A549 (cell line): ENCODE data around the gene SCYL1. TPM values are rescaled to one million over a fixed set of nuclear protein-coding genes. Genes with fewer than 3 reads are reported as not detected.

ENCODE experiments used
- ATAC-seq, 2 experiments: fragments of 200-7000 bp in 1 of 2; fragments of >200 bp in 1 of 2; cut with Nextera tagmentation in 1 of 2; cut with Tn5 transposase in 1 of 2; 3 replicates each; pipeline versions ENCODE4 v1.8.0 to v1.9.1; 2018 to 2020; ENCODE audit warnings: mild to moderate bottlenecking in 1 of 2, moderate library complexity in 1 of 2
- CTCF ChIA-PET: fragments of 300-600 bp; sonication (Branson Sonifier 250); formaldehyde crosslinking; extraction: SDS; loops from one replicate; lab custom pipeline; 2021; ENCODE audit warnings: antibody characterized with exemption, inconsistent platforms; lab: Yijun Ruan, JAX
- POLR2A ChIA-PET: fragments of 350-600 bp; formaldehyde crosslinking; extraction: SDS; loops from one replicate; lab custom pipeline; 2021; ENCODE audit warnings: antibody characterized with exemption, inconsistent platforms; lab: Yijun Ruan, JAX
- DNase-seq, 2 experiments: peaks; one replicate each; pipeline versions ENCODE4 v3.0.0 to v3.0.0-alpha.2; 2011 to 2016; ENCODE audit warnings: low read depth in 1 of 2, low spot score in 1 of 2
- FAIRE-seq: peaks from 2 replicates; lab custom pipeline; 2011; peaks lifted over from hg19 to GRCh38; lab: Jason Lieb, UNC
- H3K27ac ChIP-seq, 2 experiments: fragments of >200 bp; sonication (Bioruptor Twin); formaldehyde crosslinking; 3 replicates each; pipeline ENCODE4 v1.5.1; 2016 to 2017
- H3K4me1 ChIP-seq: fragments of >200 bp; sonication (Bioruptor Twin); formaldehyde crosslinking; 3 replicates; pipeline ENCODE4 v1.6.1; 2016
- H3K4me2 ChIP-seq: fragments of >200 bp; sonication (Bioruptor Twin); formaldehyde crosslinking; 3 replicates; pipeline ENCODE4 v1.6.1; 2016
- H3K4me3 ChIP-seq: fragments of >200 bp; sonication (Bioruptor Twin); formaldehyde crosslinking; 3 replicates; pipeline ENCODE4 v1.5.1; 2016
- H3K9me3 ChIP-seq: fragments of >200 bp; sonication (Bioruptor Twin); formaldehyde crosslinking; 3 replicates; pipeline ENCODE4 v1.6.1; 2016
- BHLHE40 ChIP-seq: IDR thresholded peaks from 2 replicates; pipeline ENCODE4 v1.6.1; 2012; ENCODE audit warnings: low read depth, low read length, inconsistent platforms
- CBX2 ChIP-seq: fragments of 200-600 bp; sonication (generic); IDR thresholded peaks from 2 replicates; pipeline ENCODE4 v1.6.1; 2016; ENCODE audit warnings: low read depth, mild to moderate bottlenecking, borderline replicate concordance
- EHMT2 ChIP-seq: fragments of 200-600 bp; sonication (generic); IDR thresholded peaks from 2 replicates; pipeline ENCODE4 v1.6.1; 2016; ENCODE audit warnings: antibody characterized with exemption, low read depth, mild to moderate bottlenecking, moderate library complexity
- ELK1 ChIP-seq: fragments of 150-350 bp; IDR thresholded peaks from 2 replicates; pipeline ENCODE4 v1.6.1; 2014; ENCODE audit warnings: low read depth, mild to moderate bottlenecking, low read length
- FOSB ChIP-seq: fragments of 250-450 bp; sonication (Bioruptor Pico); IDR thresholded peaks from 2 replicates; pipeline ENCODE4 v1.5.0; 2020; ENCODE audit warnings: mild to moderate bottlenecking, moderate library complexity
- HDAC2 ChIP-seq: fragments of 200-600 bp; sonication (generic); IDR thresholded peaks from 2 replicates; pipeline ENCODE4 v1.6.1; 2016
- HMGXB4 ChIP-seq: fragments of 250-450 bp; sonication (Bioruptor Pico); IDR thresholded peaks from 2 replicates; pipeline ENCODE4 v1.5.0; 2021; ENCODE audit warnings: mild to moderate bottlenecking, moderate library complexity, borderline replicate concordance
- HOXB13 ChIP-seq: fragments of 250-450 bp; sonication (Bioruptor Pico); IDR thresholded peaks from 2 replicates; pipeline ENCODE4 v1.5.0; 2020; ENCODE audit warnings: low read depth, mild to moderate bottlenecking, moderate library complexity
- HOXB5 ChIP-seq: fragments of 250-450 bp; sonication (Bioruptor Pico); IDR thresholded peaks from 2 replicates; pipeline ENCODE4 v1.5.0; 2020; ENCODE audit warnings: mild to moderate bottlenecking, moderate library complexity
- JUNB ChIP-seq: fragments of >200 bp; sonication (Bioruptor Twin); formaldehyde crosslinking; IDR thresholded peaks from 2 replicates; pipeline ENCODE4 v1.6.1; 2016
- KDM5A ChIP-seq: fragments of 200-600 bp; sonication (generic); IDR thresholded peaks from 2 replicates; pipeline ENCODE4 v1.6.1; 2016; ENCODE audit warnings: antibody characterized with exemption, mild to moderate bottlenecking
- MYC ChIP-seq: IDR thresholded peaks from 2 replicates; pipeline ENCODE4 v1.6.1; 2012; ENCODE audit warnings: mild to moderate bottlenecking, inconsistent platforms, low read length, improper control_type of control experiment, borderline replicate concordance
- NPAS2 ChIP-seq: fragments of 250-450 bp; sonication (Bioruptor Pico); IDR thresholded peaks from 2 replicates; pipeline ENCODE4 v1.8.0; 2022; ENCODE audit warnings: mild to moderate bottlenecking, moderate library complexity, borderline replicate concordance
- PBX3 ChIP-seq: IDR thresholded peaks from 2 replicates; pipeline ENCODE4 v1.6.1; 2012
- PHF8 ChIP-seq: fragments of 200-600 bp; sonication (generic); IDR thresholded peaks from 2 replicates; pipeline ENCODE4 v1.6.1; 2016; ENCODE audit warnings: low read depth, mild to moderate bottlenecking, antibody characterized with exemption, moderate library complexity, borderline replicate concordance
- RNF2 ChIP-seq: fragments of 200-600 bp; sonication (generic); IDR thresholded peaks from 2 replicates; pipeline ENCODE4 v1.6.1; 2016; ENCODE audit warnings: low read depth, mild to moderate bottlenecking, antibody characterized with exemption, moderate library complexity, borderline replicate concordance
- SMC3 ChIP-seq: fragments of >200 bp; sonication (Bioruptor Twin); formaldehyde crosslinking; IDR thresholded peaks from 3 replicates; pipeline ENCODE4 v1.6.1; 2018; ENCODE audit warnings: inconsistent platforms
- TP53 ChIP-seq: fragments of 250-450 bp; sonication (Bioruptor Pico); IDR thresholded peaks from 2 replicates; pipeline ENCODE4 v1.5.0; 2021; ENCODE audit warnings: mild to moderate bottlenecking, moderate library complexity
- USF2 ChIP-seq: fragments of 450-650 bp; IDR thresholded peaks from 2 replicates; pipeline ENCODE4 v1.6.1; 2014; ENCODE audit warnings: antibody characterized with exemption
- ZC3H11A ChIP-seq: fragments of 450-650 bp; IDR thresholded peaks from 2 replicates; pipeline ENCODE4 v1.6.1; 2014; ENCODE audit warnings: antibody characterized with exemption, mild to moderate bottlenecking
- ZNF302 ChIP-seq: fragments of 250-450 bp; sonication (Bioruptor Pico); IDR thresholded peaks from 2 replicates; pipeline ENCODE4 v1.9.0; 2021; ENCODE audit warnings: inconsistent platforms, mild to moderate bottlenecking, moderate library complexity
- WGBS: methylation state at CpG from one replicate; pipeline ENCODE4 v1.1.6; 2017; ENCODE audit errors: missing lambda C conversion rate; 5-methylcytosine and 5-hydroxymethylcytosine counted together
- polyA plus RNA-seq, 4 experiments: library from polyadenylated mRNA; depleted of rRNA in 3 of 4; stranded (reverse); fragments of >200 nt; fragmentation: RNase III in 1 of 4; extraction: RNeasy Plus Mini Kit Qiagen cat#74134 plus additional on column Dnase treatment in 1 of 4; gene quantifications; 2 replicates in 3 of 4; 3 replicates in 1 of 4; pipeline ENCODE4 v1.2.3, GENCODE V29; 2011 to 2017

Gene SCYL1
- polyA plus RNA-seq, 2 of the 4 experiments (the other 2 are of a cell fraction), result 30.8 to 46.8 TPM

- TF ChIP-seq HMGXB4 (CRISPR knock-in tag), result no peak
- no peak for TF ChIP-seq JUNB
- no peak for TF ChIP-seq EHMT2
- TF ChIP-seq HOXB5 (CRISPR knock-in tag), result peak; percentile 60; the same call in 1 of the 2 replicates
- no peak for TF ChIP-seq KDM5A
- no peak for TF ChIP-seq ZNF302 (CRISPR knock-in tag)
- no peak for TF ChIP-seq FOSB (CRISPR knock-in tag)
- no peak for TF ChIP-seq HDAC2
- TF ChIP-seq HOXB13 (CRISPR knock-in tag), result peak; percentile 64
- peak; percentile 65; the same call in 1 of the 2 replicates for TF ChIP-seq USF2
- TF ChIP-seq RNF2, result no peak
- TF ChIP-seq ELK1, result no peak
- no peak for TF ChIP-seq MYC
- no peak for TF ChIP-seq CBX2
- TF ChIP-seq PBX3, result no peak
- no peak for TF ChIP-seq NPAS2
These were observed 35.7 kb upstream of the SCYL1 start (continued) for GRCh38 chr11:65489035-65489705.

- TF ChIP-seq PHF8 (no peak), PBX3 (no peak), SMC3 (no peak), ZC3H11A (no peak), TP53 (CRISPR knock-in tag) (0 out of 2 replicates have a peak, but pooled peaks have one; percentile 31), BHLHE40 (no peak)
- TF ChIP-seq, all 56 proteins: peak for 1
- Histone ChIP-seq H3K27ac (peak overlapping the region; percentile 98 to 100), H3K4me2 (peak overlapping the region; percentile 77), H3K4me1 (peaks cover 97% of the 10 kb centered on the region), H3K9me3 (no peaks in the 10 kb centered on the region), H3K4me3 (no peak overlapping the region)
- DNase-seq (peak in 1 of 2 experiments; percentile 40), ATAC-seq (no peak), FAIRE-seq (no peak)
- ChIA-PET CTCF (interaction anchor here (1.0 to 30.0 kb wide), 5 partner anchors 8 to 42 kb away, joined by 3 to 947 read pairs (median 3); partner anchors contain the start of gene MALAT1), POLR2A (interaction anchor here (2.1 to 26.7 kb wide), 4 partner anchors 11 to 66 kb away, joined by 7 to 1006 read pairs (median 266); partner anchors contain the start of genes MALAT1 and NEAT1)
- 49% methylated on average over 8 of the region's 8 CpGs for WGBS
These were observed 35.1 kb upstream of the SCYL1 start for GRCh38 chr11:65489706-65490320.
